Progenitor cell of endocrine pancreas (in vitro differentiated cells): ENCODE data around the gene KRT16. TPM values are rescaled to one million over a fixed set of nuclear protein-coding genes. Genes with fewer than 3 reads are reported as not detected.
"Not testable (repeated sequence)": the region's sequence is repeated elsewhere in the genome, so short reads cannot be mapped to it uniquely, and the experiment has no call there.

ENCODE experiments used
- DNase-seq: peaks from one replicate; pipeline ENCODE4 v3.0.0; 2021; ENCODE audit warnings: low spot score; ENCODE audit not compliant: unreplicated experiment
- H3K27ac Mint-ChIP-seq: 2 replicates; pipeline ENCODE4 v1.8.0; 2021; ENCODE audit warnings: mild to moderate bottlenecking, moderate library complexity, mixed read lengths
- H3K27me3 Mint-ChIP-seq: 2 replicates; pipeline ENCODE4 v1.8.0; 2021; ENCODE audit warnings: mixed read lengths
- H3K36me3 Mint-ChIP-seq: 2 replicates; pipeline ENCODE4 v1.8.0; 2022; ENCODE audit warnings: mixed read lengths; ENCODE audit not compliant: insufficient read depth
- H3K4me1 Mint-ChIP-seq: 2 replicates; pipeline ENCODE4 v1.8.0; 2021; ENCODE audit warnings: low read depth, mixed read lengths
- H3K4me3 Mint-ChIP-seq: 2 replicates; pipeline ENCODE4 v1.8.0; 2021; ENCODE audit warnings: low read depth, mild to moderate bottlenecking, moderate library complexity, mixed read lengths
- H3K9me3 Mint-ChIP-seq: 2 replicates; pipeline ENCODE4 v1.8.0; 2021; ENCODE audit warnings: low read depth, mixed read lengths
- total RNA-seq: library from RNA; stranded (reverse); gene quantifications from 2 replicates; pipeline ENCODE4 v1.2.1, GENCODE V29; 2021
- TF ChIP-seq, protein P1 (sequence below): fragments of 200-600 bp; sonication (generic); IDR thresholded peaks from one replicate; pipeline ENCODE4 v1.5.0; 2021; ENCODE audit warnings: antibody characterized with exemption, mild to moderate bottlenecking; ENCODE audit not compliant: unreplicated experiment

Gene KRT16
- total RNA-seq, 1 donor from 2014 or later = not detected

DNA sequence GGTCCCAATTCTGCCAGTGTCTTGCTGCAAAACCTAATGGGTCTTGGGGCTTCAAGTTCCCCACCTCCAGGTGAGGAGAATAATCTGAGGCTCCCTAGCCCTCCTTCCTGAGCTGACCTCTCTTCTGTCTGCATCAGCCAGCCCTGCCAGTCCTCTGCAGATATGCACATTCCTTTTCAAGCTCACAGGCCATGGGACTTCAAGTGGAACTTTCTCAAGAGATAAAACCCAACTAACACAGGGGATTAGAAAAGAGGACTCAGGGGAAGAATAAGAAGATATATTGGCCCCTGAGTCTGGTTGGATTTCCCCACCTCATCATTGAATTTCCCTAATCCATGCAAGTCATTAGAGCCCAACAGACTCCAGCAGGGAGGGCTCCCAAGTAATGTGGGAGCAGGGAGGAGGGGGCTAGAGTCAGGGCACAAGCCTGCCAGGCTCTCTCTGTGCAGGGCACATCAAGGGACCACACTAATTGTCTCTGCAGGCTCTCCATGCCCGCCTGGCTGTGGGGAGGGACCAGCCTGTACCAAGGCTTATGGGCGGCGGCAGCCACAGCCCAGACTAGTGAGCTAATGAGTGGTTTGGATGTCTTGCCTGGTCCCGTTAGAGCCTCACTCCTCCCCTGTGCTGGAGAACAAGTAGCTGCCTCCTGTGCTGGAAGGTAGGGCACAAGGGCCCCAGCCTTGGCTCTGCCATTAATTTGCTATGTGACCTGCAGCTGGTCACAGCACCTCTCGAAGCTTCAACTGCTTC is 27.1 kb downstream of the KRT16 start:
- Mint-ChIP-seq H3K4me3 (no peak overlapping the region), H3K27ac (no peak overlapping the region)
- TF ChIP-seq, protein P1, sequence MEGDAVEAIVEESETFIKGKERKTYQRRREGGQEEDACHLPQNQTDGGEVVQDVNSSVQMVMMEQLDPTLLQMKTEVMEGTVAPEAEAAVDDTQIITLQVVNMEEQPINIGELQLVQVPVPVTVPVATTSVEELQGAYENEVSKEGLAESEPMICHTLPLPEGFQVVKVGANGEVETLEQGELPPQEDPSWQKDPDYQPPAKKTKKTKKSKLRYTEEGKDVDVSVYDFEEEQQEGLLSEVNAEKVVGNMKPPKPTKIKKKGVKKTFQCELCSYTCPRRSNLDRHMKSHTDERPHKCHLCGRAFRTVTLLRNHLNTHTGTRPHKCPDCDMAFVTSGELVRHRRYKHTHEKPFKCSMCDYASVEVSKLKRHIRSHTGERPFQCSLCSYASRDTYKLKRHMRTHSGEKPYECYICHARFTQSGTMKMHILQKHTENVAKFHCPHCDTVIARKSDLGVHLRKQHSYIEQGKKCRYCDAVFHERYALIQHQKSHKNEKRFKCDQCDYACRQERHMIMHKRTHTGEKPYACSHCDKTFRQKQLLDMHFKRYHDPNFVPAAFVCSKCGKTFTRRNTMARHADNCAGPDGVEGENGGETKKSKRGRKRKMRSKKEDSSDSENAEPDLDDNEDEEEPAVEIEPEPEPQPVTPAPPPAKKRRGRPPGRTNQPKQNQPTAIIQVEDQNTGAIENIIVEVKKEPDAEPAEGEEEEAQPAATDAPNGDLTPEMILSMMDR = no peak

DNA sequence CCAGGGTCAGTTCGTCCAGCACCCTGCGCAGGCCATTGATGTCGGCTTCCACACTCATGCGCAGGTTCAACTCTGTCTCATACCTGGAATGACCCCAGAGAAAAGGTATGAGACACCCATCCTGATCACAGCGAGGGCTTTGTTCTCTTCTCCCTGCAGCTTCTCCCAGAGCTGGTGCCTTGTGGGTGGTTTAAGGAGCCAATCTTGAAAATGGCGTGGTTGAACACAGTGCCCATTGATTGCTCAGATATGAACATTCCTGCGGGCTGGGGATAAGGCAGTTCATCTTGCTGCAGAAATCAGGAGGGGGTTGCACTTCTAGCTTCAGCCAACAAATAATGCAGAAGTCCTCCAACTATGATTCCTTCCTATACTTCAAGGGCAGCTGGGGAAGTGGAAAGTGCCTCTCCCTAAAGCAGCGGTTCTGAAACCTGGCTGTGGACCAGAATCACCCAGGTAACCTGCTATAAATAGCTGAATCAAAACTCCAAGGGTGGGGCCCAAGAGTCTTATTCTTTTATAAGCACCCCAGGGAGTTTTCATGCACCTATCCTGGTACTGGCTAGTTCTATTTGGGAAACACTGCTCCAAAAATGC is 28.1 kb downstream of the KRT16 start:
- H3K9me3 Mint-ChIP-seq, DNase-seq, H3K4me3 Mint-ChIP-seq, H3K4me1 Mint-ChIP-seq, H3K36me3 Mint-ChIP-seq, H3K27ac Mint-ChIP-seq, H3K27me3 Mint-ChIP-seq: not testable (repeated sequence)

More for the DNA sequence above, 27.1 kb downstream of the KRT16 start:
- H3K36me3 Mint-ChIP-seq = no peaks in the 10 kb centered on the region
- no peaks in the 10 kb centered on the region for H3K4me1 Mint-ChIP-seq
- H3K27me3 Mint-ChIP-seq = peaks cover 14% of the 10 kb centered on the region
- H3K9me3 Mint-ChIP-seq = no peaks in the 10 kb centered on the region
- DNase-seq = no peak

DNA sequence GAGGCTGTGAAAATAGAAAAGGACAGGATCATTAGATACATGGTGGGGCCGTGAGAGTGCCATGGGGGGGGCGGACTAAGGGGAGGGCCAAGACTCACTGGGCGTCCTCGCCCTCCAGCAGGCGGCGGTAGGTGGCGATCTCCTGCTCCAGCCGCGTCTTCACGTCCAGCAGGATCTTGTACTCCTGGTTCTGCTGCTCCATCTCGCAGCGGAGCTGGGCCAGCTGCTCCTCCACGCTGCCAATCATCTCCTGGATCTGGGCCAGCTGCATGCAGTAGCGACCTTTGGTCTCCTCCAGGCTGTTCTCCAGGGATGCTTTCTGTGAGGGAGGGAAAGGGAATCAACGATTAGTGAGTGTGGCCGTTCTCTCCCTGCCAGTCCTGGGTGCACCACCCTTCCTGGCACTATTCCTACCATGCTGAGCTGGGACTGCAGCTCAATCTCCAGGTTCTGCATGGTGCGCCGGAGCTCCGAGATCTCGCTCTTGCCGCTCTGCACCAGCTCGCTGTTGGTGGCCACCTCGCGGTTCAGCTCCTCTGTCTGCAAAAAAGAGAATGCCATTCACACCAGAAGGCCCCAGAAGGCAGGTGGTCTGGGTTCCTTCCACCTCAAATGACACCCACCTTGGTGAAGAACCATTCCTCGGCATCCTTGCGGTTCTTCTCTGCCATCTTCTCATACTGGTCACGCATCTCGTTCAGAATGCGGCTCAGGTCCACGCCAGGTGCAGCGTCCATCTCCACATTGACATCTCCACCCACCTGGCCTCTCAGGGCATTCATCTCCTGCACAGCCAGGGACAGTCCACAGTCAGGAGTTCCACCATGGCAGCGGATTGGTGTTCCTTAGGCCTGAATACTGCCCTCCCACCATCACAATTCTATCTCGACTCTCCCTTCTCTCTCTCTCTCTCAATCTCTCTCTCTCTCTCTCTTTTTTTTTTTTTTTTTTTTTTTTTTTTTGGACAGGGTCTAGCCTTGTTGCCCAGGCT is 29.1 kb downstream of the KRT16 start:
- Mint-ChIP-seq H3K27ac (no peak overlapping the region), H3K36me3 (no peaks in the 10 kb centered on the region)

DNA sequence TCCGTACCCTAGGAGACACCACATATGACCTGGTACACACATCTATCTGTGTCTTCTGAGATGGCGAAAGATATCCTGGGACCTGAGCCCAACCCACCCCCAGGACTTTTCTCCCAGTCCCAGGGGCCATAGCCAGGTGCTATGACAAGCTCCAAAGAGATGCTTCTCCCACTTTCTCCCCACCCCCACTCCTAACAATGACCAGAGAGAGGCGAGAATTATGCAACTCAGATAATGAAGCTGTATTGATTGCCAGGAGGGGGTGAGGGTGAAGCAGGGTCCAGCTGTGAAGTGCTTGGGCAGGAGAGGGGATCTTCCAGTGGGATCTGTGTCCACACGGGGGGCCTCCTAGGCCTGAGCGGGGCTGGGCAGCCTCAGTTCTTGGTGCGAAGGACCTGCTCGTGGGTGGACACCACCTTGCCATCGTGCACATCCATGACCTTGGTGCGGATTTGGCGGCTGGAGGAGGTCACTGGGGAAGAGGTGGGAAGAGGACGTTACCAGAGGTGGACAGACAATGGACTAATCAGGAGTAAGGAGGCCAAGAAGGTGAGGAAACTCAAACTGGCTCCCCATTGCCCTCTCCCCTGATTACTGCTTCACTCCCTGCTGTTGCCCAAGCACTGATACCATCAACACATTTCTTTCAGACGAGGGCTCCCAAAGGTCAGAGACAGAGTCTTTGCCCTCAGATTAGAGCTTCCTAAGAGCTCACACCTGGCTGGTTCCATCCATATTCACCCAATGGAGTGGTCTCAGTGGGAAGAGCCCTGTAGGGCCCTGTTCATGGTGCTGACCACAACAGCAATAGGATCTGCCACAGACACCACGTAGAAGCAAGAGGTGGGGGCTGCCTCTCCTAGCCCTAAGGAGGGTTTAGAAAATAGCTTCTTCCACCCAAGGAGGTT is 30.3 kb downstream of the KRT16 start:
- not testable (repeated sequence) for H3K4me1 Mint-ChIP-seq, H3K27ac Mint-ChIP-seq
- peaks cover 14% of the 10 kb centered on the region for H3K27me3 Mint-ChIP-seq

More for the DNA sequence above, 29.1 kb downstream of the KRT16 start:
- DNase-seq = no peak
- H3K4me3 Mint-ChIP-seq = no peak overlapping the region
- H3K27me3 Mint-ChIP-seq = peaks cover 12% of the 10 kb centered on the region
- no peaks in the 10 kb centered on the region for H3K9me3 Mint-ChIP-seq
- TF ChIP-seq, protein P1 = no peak
- no peaks in the 10 kb centered on the region for H3K4me1 Mint-ChIP-seq

DNA sequence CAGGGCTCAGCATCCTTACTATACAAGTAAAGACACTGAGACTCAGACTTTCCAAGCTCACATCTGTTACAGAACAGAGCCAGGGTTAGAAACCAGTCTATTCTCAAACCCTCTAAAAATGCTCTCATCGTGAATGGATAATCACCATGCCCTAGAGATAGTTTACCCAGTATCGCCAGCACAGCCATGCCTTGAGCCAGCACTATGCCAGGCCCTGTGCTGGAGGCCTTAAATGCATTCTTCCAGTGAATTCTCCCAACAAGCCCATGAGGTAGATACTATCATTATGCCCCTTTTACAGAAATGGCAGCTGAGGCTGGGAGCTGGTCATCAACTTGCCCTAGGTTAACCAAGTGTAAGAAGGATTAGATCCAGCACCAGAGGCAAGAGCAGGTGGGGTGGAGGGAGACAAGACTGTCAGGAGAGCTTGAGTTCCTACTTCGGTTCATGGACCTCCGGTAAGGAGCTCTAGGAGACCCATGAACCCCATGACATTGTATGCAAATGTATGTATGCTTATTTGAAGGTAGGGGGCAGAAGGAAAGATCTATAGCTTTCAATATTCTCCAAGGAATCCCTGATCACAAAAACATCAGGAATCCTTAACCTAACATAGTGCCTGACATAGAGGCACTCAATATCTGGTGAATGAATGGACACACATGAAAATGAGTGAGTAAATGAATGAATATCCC is 31.1 kb downstream of the KRT16 start:
- peaks cover 18% of the 10 kb centered on the region for H3K27me3 Mint-ChIP-seq
- H3K4me3 Mint-ChIP-seq = no peak overlapping the region
- H3K4me1 Mint-ChIP-seq = no peaks in the 10 kb centered on the region
- no peaks in the 10 kb centered on the region for H3K36me3 Mint-ChIP-seq
- no peaks in the 10 kb centered on the region for H3K9me3 Mint-ChIP-seq
- no peak overlapping the region for H3K27ac Mint-ChIP-seq
- TF ChIP-seq, protein P1 = no peak
- DNase-seq = no peak

More for the DNA sequence above, 30.3 kb downstream of the KRT16 start:
- not testable (repeated sequence) for H3K4me3 Mint-ChIP-seq, H3K9me3 Mint-ChIP-seq, DNase-seq, H3K36me3 Mint-ChIP-seq
